Measurements from ENCODE around the gene RXRB.

The RXRB gene

DNA sequence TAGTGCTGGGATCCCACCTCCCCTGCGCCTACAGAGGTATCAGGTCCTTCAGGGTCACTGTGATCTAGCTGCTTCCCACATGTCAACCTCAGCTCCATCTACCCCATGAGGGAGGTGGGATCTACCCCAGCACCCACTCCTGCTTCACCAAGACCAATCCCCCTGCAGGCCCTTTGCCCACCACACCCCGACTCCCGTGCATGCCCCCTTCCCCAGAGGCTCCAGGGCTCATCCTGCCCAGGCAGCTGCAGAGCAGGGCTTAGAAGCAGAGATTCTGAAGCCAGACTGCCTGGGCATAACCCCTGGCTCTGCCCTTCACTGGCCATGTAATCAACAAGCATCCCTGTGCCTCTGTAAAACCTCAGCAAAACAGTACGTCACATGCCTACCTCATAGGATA, 25.7 kb downstream of the RXRB start:
- no peak for DNase-seq

DNA sequence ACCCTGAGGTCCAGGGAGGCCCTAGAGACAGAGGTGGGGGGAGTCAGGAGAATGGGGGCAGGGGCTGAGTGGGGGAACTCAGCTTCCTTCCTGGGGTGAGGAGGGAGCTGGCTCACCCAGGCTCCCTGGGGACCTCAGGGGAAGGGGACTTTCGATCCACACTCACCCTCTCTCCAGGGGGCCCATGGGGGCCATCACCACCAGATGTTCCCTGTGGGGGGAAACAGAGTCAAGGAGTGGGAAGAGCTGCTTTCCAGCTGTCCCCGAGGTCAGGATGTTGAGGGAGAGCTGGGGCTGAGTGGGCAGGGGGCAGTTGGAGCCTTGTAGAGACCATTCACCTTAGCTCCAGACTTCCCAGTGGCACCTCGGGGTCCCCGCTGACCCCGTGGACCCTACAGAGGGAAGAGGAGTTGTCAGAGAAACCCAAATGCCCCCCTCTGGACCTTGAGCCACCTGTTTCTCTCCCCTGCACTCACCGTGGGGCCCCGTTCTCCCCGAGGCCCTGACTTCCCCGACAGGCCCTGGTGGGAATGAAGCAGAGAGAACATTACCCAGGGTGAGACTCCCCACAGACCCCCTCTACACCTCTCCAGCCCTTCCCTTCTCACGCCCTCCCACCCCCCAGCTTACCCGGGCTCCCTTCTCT, 26.8 kb downstream of the RXRB start:
- DNase-seq, result no peak

GRCh38 chr6:33172688-33173534, 27.6 kb downstream of the RXRB start:
- no peak for DNase-seq

- no peak for DNase-seq
These were observed 28.4 kb downstream of the RXRB start for GRCh38 chr6:33171880-33172687.

GRCh38 chr6:33171016-33171879, 29.2 kb downstream of the RXRB start:
- no peak for DNase-seq

- DNase-seq, result no peak
These were observed 30.1 kb downstream of the RXRB start for GRCh38 chr6:33170176-33171015.

- DNase-seq, result no peak
These were observed 30.9 kb downstream of the RXRB start for GRCh38 chr6:33169291-33170175.

GRCh38 chr6:33168639-33169038, 31.8 kb downstream of the RXRB start:
- no peak for DNase-seq

GRCh38 chr6:33168284-33168601, 32.2 kb downstream of the RXRB start:
- DNase-seq, result no peak

- DNase-seq, result no peak
These were observed 32.8 kb downstream of the RXRB start for GRCh38 chr6:33167374-33168283.

- no peak for DNase-seq
These were observed 33.7 kb downstream of the RXRB start for GRCh38 chr6:33166811-33167210.

DNA sequence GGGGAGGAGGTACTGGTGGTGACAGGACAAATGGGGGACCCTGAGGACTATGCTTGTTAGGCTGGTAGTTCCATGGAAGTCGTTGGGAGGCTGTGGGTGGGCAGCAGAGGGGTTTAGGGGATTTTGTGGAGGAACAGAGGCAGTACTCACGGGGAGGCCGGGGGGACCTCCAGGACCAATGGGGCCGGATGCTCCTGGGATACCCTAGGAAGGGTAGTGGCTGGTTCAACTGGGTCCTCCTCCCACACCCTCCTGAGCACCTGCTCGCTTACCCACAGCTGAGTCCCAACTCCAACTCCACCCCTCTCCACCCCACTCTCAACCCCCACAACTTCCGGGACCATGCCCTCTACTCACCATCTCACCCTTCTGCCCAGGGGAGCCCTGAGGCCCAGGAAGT, 34.1 kb downstream of the RXRB start:
- DNase-seq, result no peak

DNA sequence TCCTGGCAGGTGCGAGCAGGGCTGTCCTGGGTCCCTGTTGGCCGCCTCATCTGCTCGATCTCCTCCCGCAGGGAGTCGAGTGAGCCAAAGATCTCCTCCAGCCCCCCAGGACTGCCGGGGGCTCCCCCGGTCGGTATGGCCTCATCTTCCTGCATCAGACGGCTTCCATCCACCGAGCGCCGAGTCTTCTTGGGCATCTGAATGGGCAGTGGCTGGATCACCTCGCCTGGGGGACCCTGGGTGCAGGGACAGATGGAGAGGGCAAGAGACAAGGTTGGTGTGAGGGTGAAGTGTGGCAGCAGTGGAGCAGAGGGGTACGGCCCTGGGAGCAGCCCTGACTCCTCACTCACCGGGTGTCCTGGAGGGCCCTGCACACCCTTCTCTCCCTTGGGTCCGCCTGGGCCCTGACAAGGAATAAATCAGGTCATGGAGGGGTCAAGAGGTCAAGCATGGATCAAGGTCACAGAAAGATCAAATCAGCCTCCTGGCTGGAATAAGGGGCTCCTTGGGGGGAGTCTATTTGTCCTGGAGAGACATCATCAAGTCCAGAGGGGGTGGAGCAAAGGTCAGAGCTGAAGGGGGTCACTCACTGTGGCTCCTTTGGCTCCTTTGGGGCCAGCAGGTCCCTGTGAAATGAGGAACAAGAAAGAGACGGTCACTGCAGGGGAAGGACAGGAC, 34.7 kb downstream of the RXRB start:
- no peak for DNase-seq

GRCh38 chr6:33164665-33165373, 35.6 kb downstream of the RXRB start:
- no peak for DNase-seq

- no peak for DNase-seq
These were observed 36.3 kb downstream of the RXRB start for GRCh38 chr6:33164176-33164575.

GRCh38 chr6:33163540-33163939, 36.9 kb downstream of the RXRB start:
- no peak for DNase-seq

DNA sequence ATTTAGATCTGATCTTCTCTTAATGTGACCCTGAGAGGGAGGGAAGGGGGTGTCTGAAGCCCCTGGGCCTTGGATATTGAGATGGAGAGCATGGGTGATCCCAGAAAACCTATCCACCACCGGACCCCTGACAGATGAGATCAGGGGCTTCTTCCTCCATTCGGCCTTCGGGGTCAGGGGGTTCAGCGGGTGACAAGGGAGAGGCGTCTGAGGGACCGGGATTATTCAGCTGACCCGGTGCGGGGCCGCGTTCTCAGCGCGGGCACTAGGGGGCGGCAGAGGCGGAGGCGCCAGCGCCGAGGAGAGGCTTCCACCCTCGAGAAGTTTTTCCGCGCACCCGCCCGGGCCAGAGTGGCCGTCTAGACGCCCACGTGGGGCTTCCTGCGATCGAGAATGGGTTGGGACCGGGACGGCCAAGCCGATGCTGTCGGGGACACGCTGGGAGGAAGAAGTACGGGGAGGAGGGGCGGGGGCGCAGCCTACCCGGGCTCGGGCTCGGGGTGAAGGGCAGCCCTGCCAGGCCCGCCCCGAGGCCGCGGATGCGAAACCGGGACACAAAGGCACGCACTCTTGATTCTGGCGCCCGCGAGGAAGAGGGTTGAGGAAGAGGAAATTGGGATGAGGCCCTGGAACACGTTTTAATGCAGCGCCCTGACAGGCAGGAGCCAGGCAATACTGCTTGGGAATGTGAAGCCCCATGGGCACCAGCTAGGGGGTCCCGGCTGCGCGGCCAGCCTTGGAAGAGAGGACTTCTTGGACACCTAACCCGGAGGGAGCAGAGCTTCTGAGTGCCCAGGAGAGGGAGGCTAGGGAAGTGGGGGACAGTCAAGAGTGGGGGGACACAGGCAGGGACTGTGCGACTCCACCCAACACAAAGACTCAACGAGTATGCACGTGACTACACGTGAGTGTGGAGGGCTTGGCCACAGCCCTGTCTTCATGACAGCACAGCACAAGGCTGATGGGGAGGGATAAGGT, 38.8 kb downstream of the RXRB start:
- peak; percentile 83 for DNase-seq
